Loucy (cell line): Measurements from ENCODE around the gene MTG2.

Source experiments
- H2AFZ ChIP-seq: fragments of 200-600 bp; sonication (generic); 2 replicates; pipeline ENCODE4 v1.6.0; 2016; ENCODE audit warnings: antibody characterized with exemption, mild to moderate bottlenecking, low read length, moderate library complexity
- H3F3A ChIP-seq: fragments of 200-600 bp; 2 replicates; pipeline ENCODE4 v1.6.0; 2016; ENCODE audit warnings: antibody characterized with exemption, low read depth, mild to moderate bottlenecking
- H3K27me3 ChIP-seq: fragments of 200-600 bp; sonication (generic); 2 replicates; pipeline ENCODE4 v1.6.1; 2014; ENCODE audit warnings: low read length, mild to moderate bottlenecking; ENCODE audit not compliant: insufficient read depth, poor library complexity, severe bottlenecking
- H3K36me3 ChIP-seq: fragments of 200-600 bp; sonication (generic); 2 replicates; pipeline ENCODE4 v1.6.1; 2016; ENCODE audit warnings: low read length; ENCODE audit not compliant: insufficient read depth
- H3K4me1 ChIP-seq: fragments of 200-600 bp; sonication (generic); 2 replicates; pipeline ENCODE4 v1.5.1; 2014; ENCODE audit warnings: low read length, mild to moderate bottlenecking; ENCODE audit not compliant: insufficient read depth, poor library complexity, severe bottlenecking
- H3K4me2 ChIP-seq: fragments of 200-600 bp; sonication (generic); 2 replicates; pipeline ENCODE4 v1.6.0; 2014; ENCODE audit warnings: antibody characterized with exemption, low read length, low read depth, mild to moderate bottlenecking; ENCODE audit not compliant: poor library complexity, severe bottlenecking
- H3K4me3 ChIP-seq: fragments of 200-600 bp; sonication (generic); 2 replicates; pipeline ENCODE4 v1.5.1; 2014; ENCODE audit warnings: low read length, mild to moderate bottlenecking, mixed read lengths; ENCODE audit not compliant: poor library complexity, severe bottlenecking
- H3K79me2 ChIP-seq: fragments of 200-600 bp; sonication (generic); 2 replicates; pipeline ENCODE4 v1.6.1; 2014; ENCODE audit warnings: low read length; ENCODE audit not compliant: insufficient read depth
- H3K9ac ChIP-seq: fragments of 200-600 bp; sonication (generic); 2 replicates; pipeline ENCODE4 v1.6.0; 2014; ENCODE audit warnings: mild to moderate bottlenecking, low read depth, low read length, moderate library complexity; ENCODE audit not compliant: poor library complexity, severe bottlenecking
- H3K9me2 ChIP-seq: fragments of 200-600 bp; sonication (generic); replicated peaks from 2 replicates; pipeline ENCODE4 v1.6.1; 2016; ENCODE audit warnings: low read depth, low read length, mixed read lengths
- H3K9me3 ChIP-seq: fragments of 200-600 bp; sonication (generic); 2 replicates; pipeline ENCODE4 v1.6.1; 2014; ENCODE audit warnings: mild to moderate bottlenecking, antibody characterized with exemption, low read length, low read depth; ENCODE audit not compliant: insufficient read depth
- H4K20me1 ChIP-seq: fragments of 200-600 bp; sonication (generic); 2 replicates; pipeline ENCODE4 v1.6.0; 2014; ENCODE audit warnings: antibody characterized with exemption, low read length, mild to moderate bottlenecking; ENCODE audit not compliant: insufficient read depth, poor library complexity, severe bottlenecking
- CTCF ChIP-seq: fragments of 200-600 bp; sonication (generic); conservative IDR thresholded peaks from 2 replicates; pipeline ENCODE4 v1.5.1; 2014; ENCODE audit warnings: mild to moderate bottlenecking, antibody characterized with exemption, low read length
- EZH2phosphoT487 ChIP-seq: fragments of 200-600 bp; IDR thresholded peaks from 2 replicates; pipeline ENCODE4 v1.6.1; 2018; ENCODE audit warnings: antibody characterized with exemption, mild to moderate bottlenecking, moderate library complexity, borderline replicate concordance

The MTG2 gene

GRCh38 chr20:62228982-62229545 lies 46.2 kb downstream of the MTG2 start:
- H3K4me3 ChIP-seq = no peak overlapping the region
- H3K79me2 ChIP-seq = no peaks in the 10 kb centered on the region
- H3F3A ChIP-seq = no peaks in the 10 kb centered on the region
- no peaks in the 10 kb centered on the region for H3K9me3 ChIP-seq
- TF ChIP-seq CTCF (no peak), EZH2phosphoT487 (no peak)
- H3K9ac ChIP-seq = no peak overlapping the region
- no peaks in the 10 kb centered on the region for H4K20me1 ChIP-seq
- H2AFZ ChIP-seq = no peak overlapping the region
- H3K4me1 ChIP-seq = no peaks in the 10 kb centered on the region
- H3K27me3 ChIP-seq = no peaks in the 10 kb centered on the region
- no peak overlapping the region for H3K4me2 ChIP-seq
- no peaks in the 10 kb centered on the region for H3K9me2 ChIP-seq
- no peaks in the 10 kb centered on the region for H3K36me3 ChIP-seq

- Histone ChIP-seq H3K36me3 (no peaks in the 10 kb centered on the region), H3K4me2 (no peak overlapping the region), H3K27me3 (no peaks in the 10 kb centered on the region), H3K4me1 (no peaks in the 10 kb centered on the region), H3K9ac (no peak overlapping the region), H3K4me3 (no peak overlapping the region), H3K9me3 (no peaks in the 10 kb centered on the region), H4K20me1 (no peaks in the 10 kb centered on the region), H3F3A (no peaks in the 10 kb centered on the region), H2AFZ (no peak overlapping the region), H3K9me2 (no peaks in the 10 kb centered on the region), H3K79me2 (no peaks in the 10 kb centered on the region)
- no peak for TF ChIP-seq CTCF
- TF ChIP-seq EZH2phosphoT487 = no peak
Observed at GRCh38 chr20:62229667-62230066, 46.8 kb downstream of the MTG2 start.

GRCh38 chr20:62230276-62230675 lies 47.4 kb downstream of the MTG2 start:
- Histone ChIP-seq H3K4me3 (no peak overlapping the region), H3K9me3 (no peaks in the 10 kb centered on the region), H3K4me2 (no peak overlapping the region), H3K9me2 (no peaks in the 10 kb centered on the region), H3K79me2 (no peaks in the 10 kb centered on the region), H3K4me1 (no peaks in the 10 kb centered on the region), H2AFZ (no peak overlapping the region), H3K36me3 (no peaks in the 10 kb centered on the region), H3F3A (no peaks in the 10 kb centered on the region), H4K20me1 (no peaks in the 10 kb centered on the region), H3K9ac (no peak overlapping the region), H3K27me3 (no peaks in the 10 kb centered on the region)
- no peak for TF ChIP-seq EZH2phosphoT487
- TF ChIP-seq CTCF = no peak
